Panc1 (cell line): Measurements from ENCODE around the gene CIP2A. TPM values are rescaled to one million over a fixed set of nuclear protein-coding genes. Genes with fewer than 3 reads are reported as not detected.

Experiments used
- ATAC-seq: fragments of 200-7000 bp; cut with Tn5 transposase; 2 replicates; pipeline ENCODE4 v1.9.1; 2020; ENCODE audit warnings: mild to moderate bottlenecking, moderate library complexity
- BruUV-seq: library from RNA; stranded (reverse); fragments of 400-500 nt; replicated peaks from 2 replicates; lab custom pipeline; 2021; lab: Mats Ljungman, UMichigan
- CTCF ChIA-PET: fragments of 300-600 bp; sonication (Branson Sonifier 250); formaldehyde crosslinking; loops from one replicate; lab custom pipeline; 2022; ENCODE audit warnings: antibody characterized with exemption; lab: Charles Lee
- POLR2A ChIA-PET: fragments of 300-600 bp; sonication (Branson Sonifier 250); formaldehyde crosslinking; loops from one replicate; lab custom pipeline; 2022; ENCODE audit warnings: antibody characterized with exemption; lab: Charles Lee
- DNase-seq: peaks from one replicate; pipeline ENCODE4 v3.0.0-alpha.2; 2010; ENCODE audit warnings: low read depth, low spot score
- H3K27ac ChIP-seq: 2 replicates; pipeline ENCODE4 v1.5.1; 2011; ENCODE audit warnings: mild to moderate bottlenecking, low read length, inconsistent platforms
- H3K27me3 ChIP-seq: fragments of 200-500 bp; sonication (Bioruptor generic); 2 replicates; pipeline ENCODE4 v1.6.0; 2014; ENCODE audit warnings: low read length, inconsistent platforms; ENCODE audit not compliant: control insufficient read depth, insufficient read depth
- H3K36me3 ChIP-seq: fragments of 200-500 bp; sonication (Bioruptor generic); 2 replicates; pipeline ENCODE4 v1.5.1; 2014; ENCODE audit warnings: inconsistent platforms, mild to moderate bottlenecking, low read length, moderate library complexity; ENCODE audit not compliant: control insufficient read depth, insufficient read depth
- H3K4me1 ChIP-seq: 2 replicates; pipeline ENCODE4 v1.5.1; 2011; ENCODE audit warnings: inconsistent platforms, mild to moderate bottlenecking, low read length, moderate library complexity; ENCODE audit not compliant: control insufficient read depth, insufficient read depth
- H3K4me3 ChIP-seq, 2 experiments: 2 replicates each; pipeline ENCODE4 v1.5.1; 2011 to 2012; ENCODE audit warnings: low read depth in 2 of 2, low read length in 2 of 2, mild to moderate bottlenecking in 2 of 2, inconsistent platforms in 1 of 2, moderate library complexity in 1 of 2
- H3K9me3 ChIP-seq: fragments of 200-500 bp; sonication (Bioruptor generic); 2 replicates; pipeline ENCODE4 v1.5.1; 2014; ENCODE audit warnings: low read depth, mild to moderate bottlenecking, inconsistent platforms, low read length, moderate library complexity; ENCODE audit not compliant: control insufficient read depth, insufficient read depth
- CTCF ChIP-seq: fragments of 450-650 bp; IDR thresholded peaks from 2 replicates; pipeline ENCODE4 v1.5.1; 2017; ENCODE audit warnings: mild to moderate bottlenecking
- POLR2AphosphoS5 ChIP-seq: IDR thresholded peaks from 2 replicates; pipeline ENCODE4 v1.6.1; 2012; ENCODE audit warnings: mild to moderate bottlenecking, low read depth, low read length, moderate library complexity
- REST ChIP-seq, 2 experiments: IDR thresholded peaks; 2 replicates each; pipeline ENCODE4 v1.6.1; 2011 to 2012; ENCODE audit warnings: low read depth in 2 of 2, control low read depth in 1 of 2, low read length in 1 of 2, mild to moderate bottlenecking in 1 of 2, moderate library complexity in 1 of 2; ENCODE audit not compliant: insufficient read depth in 1 of 2
- SIN3A ChIP-seq: IDR thresholded peaks from 2 replicates; pipeline ENCODE4 v1.6.1; 2012; ENCODE audit warnings: low read depth, mild to moderate bottlenecking, low read length, moderate library complexity, borderline replicate concordance; ENCODE audit not compliant: insufficient read depth
- TCF7L2 ChIP-seq: IDR thresholded peaks from 2 replicates; pipeline ENCODE4 v1.6.1; 2011; ENCODE audit warnings: mild to moderate bottlenecking, low read depth, low read length, inconsistent platforms
- in situ Hi-C: cut with HindIII; loops from 2 replicates; pipeline ENCODE4 v1.10.0; 2016; ENCODE audit warnings: low sequenced_read_pairs, low pct_unique_long_range_greater_than_20kb
- intact Hi-C: fragments of 100-400 bp; cut with micrococcal nuclease; formaldehyde crosslinking; loops from one replicate; pipeline ENCODE4 v1.10.0; 2022; ENCODE audit not compliant: unreplicated experiment
- total RNA-seq: library from RNA; stranded (reverse); gene quantifications from one replicate; pipeline ENCODE4 v1.2.1, GENCODE V29; 2021; ENCODE audit not compliant: unreplicated experiment

CIP2A gene
- total RNA-seq, 1 experiment from 2014 or later, result 52.0 TPM

GRCh38 chr3:108605028-108605427 is 15.8 kb upstream of the CIP2A start:
- no peaks in the 10 kb centered on the region; the same call in 1 of the 2 replicates for H3K36me3 ChIP-seq
- in situ Hi-C loops, result no loop called here
- no TSS peak for BruUV-seq
- ChIA-PET POLR2A (no interaction called here), CTCF (no interaction called here)
- DNase-seq, result no peak
- H3K27me3 ChIP-seq, result no peaks in the 10 kb centered on the region
- no peak for ATAC-seq
- no peak overlapping the region for H3K4me3 ChIP-seq
- TF ChIP-seq REST (IDR thresholded peaks at IDR 0.05; ENCODE audit: insufficient read depth in 1 of 2, low read depth in 2 of 2, low read length in 1 of 2) (no peak), TCF7L2 (no peak), POLR2AphosphoS5 (no peak), CTCF (no peak), SIN3A (no peak)
- intact Hi-C loops, result no loop called here
- no peak overlapping the region for H3K27ac ChIP-seq
- peaks cover 6% of the 10 kb centered on the region; the same call in 1 of the 2 replicates for H3K9me3 ChIP-seq
- H3K4me1 ChIP-seq, result no peaks in the 10 kb centered on the region

- ATAC-seq (no peak), DNase-seq (no peak)
- H3K4me3 ChIP-seq, result no peak overlapping the region
- H3K36me3 ChIP-seq, result no peaks in the 10 kb centered on the region
- BruUV-seq, result no TSS peak
- in situ Hi-C loops (no loop called here), intact Hi-C loops (no loop called here)
- H3K9me3 ChIP-seq, result peaks cover 6% of the 10 kb centered on the region; the same call in 1 of the 2 replicates
- no peak for TF ChIP-seq CTCF
- no peak for TF ChIP-seq TCF7L2
- no peak for TF ChIP-seq POLR2AphosphoS5
- TF ChIP-seq REST (IDR thresholded peaks at IDR 0.05; ENCODE audit: insufficient read depth in 1 of 2, low read depth in 2 of 2, low read length in 1 of 2), result no peak
- TF ChIP-seq SIN3A, result no peak
- H3K27ac ChIP-seq, result peak overlapping the region; percentile 40; the same call in 1 of the 2 replicates
- ChIA-PET POLR2A (interaction anchor here (0.8 to 1.0 kb wide), 2 partner anchors 13 to 182 kb away, joined by 3 read pairs; no protein-coding TSS in a partner anchor), CTCF (no interaction called here)
- H3K27me3 ChIP-seq, result no peaks in the 10 kb centered on the region
- no peaks in the 10 kb centered on the region for H3K4me1 ChIP-seq
Observed at GRCh38 chr3:108603691-108604090, 14.5 kb upstream of the CIP2A start.
